Measurements from ENCODE around the gene ACAA1.

The ACAA1 gene

GRCh38 chr3:38155825-38156224 is 18.9 kb upstream of the ACAA1 start:
- no peak for DNase-seq (ENCODE audit: low spot score)
- H3K27me3 ChIP-seq (ENCODE audit: insufficient read depth, poor library complexity, severe bottlenecking): no peaks in the 10 kb centered on the region
- H3K4me1 ChIP-seq (ENCODE audit: insufficient read depth, poor library complexity, severe bottlenecking): peaks cover 62% of the 10 kb centered on the region
- no peak for ATAC-seq (ENCODE audit: low read depth)
- no peaks in the 10 kb centered on the region for H3K36me3 ChIP-seq (ENCODE audit: low read depth)
- H3K9me3 ChIP-seq (ENCODE audit: severe bottlenecking): no peaks in the 10 kb centered on the region
- TF ChIP-seq, protein P1, sequence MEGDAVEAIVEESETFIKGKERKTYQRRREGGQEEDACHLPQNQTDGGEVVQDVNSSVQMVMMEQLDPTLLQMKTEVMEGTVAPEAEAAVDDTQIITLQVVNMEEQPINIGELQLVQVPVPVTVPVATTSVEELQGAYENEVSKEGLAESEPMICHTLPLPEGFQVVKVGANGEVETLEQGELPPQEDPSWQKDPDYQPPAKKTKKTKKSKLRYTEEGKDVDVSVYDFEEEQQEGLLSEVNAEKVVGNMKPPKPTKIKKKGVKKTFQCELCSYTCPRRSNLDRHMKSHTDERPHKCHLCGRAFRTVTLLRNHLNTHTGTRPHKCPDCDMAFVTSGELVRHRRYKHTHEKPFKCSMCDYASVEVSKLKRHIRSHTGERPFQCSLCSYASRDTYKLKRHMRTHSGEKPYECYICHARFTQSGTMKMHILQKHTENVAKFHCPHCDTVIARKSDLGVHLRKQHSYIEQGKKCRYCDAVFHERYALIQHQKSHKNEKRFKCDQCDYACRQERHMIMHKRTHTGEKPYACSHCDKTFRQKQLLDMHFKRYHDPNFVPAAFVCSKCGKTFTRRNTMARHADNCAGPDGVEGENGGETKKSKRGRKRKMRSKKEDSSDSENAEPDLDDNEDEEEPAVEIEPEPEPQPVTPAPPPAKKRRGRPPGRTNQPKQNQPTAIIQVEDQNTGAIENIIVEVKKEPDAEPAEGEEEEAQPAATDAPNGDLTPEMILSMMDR (IDR thresholded peaks at IDR 0.05; ENCODE audit: poor library complexity, severe bottlenecking): no peak
- H3K4me3 ChIP-seq (ENCODE audit: severe bottlenecking): no peak overlapping the region
- peak overlapping the region; percentile 90 for H3K27ac ChIP-seq (ENCODE audit: poor library complexity, severe bottlenecking)

DNA sequence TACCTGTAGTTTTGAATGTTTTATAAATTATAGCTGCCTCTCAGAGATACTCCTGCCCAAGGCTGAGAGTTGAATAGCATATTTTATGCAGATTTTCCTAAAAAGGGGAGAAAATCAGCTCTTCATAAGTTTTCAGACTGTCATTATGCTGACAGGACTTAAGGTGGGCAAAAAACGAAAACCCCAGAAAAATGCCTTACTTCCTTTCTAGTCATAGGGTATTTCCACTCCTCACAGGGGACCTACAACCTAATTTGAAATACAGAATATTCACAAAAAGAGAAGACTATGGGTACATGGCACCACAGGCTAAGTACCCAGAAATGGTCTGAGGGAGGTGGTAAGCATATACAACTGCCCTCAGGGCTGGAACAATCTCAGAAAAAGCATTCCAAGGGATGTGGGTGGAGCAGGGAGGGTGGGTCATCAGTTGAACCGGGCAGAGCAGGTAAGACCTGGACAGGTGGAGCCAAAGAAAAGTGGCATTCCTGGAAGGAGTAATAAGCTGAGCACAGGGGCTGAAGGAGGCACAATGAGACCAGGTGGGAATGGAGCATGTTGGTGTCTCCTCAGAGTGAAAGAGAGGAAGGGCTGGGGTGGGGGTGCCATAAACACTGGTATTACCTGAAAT is 17.8 kb upstream of the ACAA1 start:
- H3K4me1 ChIP-seq (ENCODE audit: insufficient read depth, poor library complexity, severe bottlenecking): peaks cover 62% of the 10 kb centered on the region
- peak; percentile 74 for ATAC-seq (ENCODE audit: low read depth)
- TF ChIP-seq, protein P1 (IDR thresholded peaks at IDR 0.05; ENCODE audit: poor library complexity, severe bottlenecking): no peak
- H3K27me3 ChIP-seq (ENCODE audit: insufficient read depth, poor library complexity, severe bottlenecking): no peaks in the 10 kb centered on the region
- no peaks in the 10 kb centered on the region for H3K9me3 ChIP-seq (ENCODE audit: severe bottlenecking)
- H3K36me3 ChIP-seq (ENCODE audit: low read depth): no peaks in the 10 kb centered on the region
- no peak for DNase-seq (ENCODE audit: low spot score)
- H3K4me3 ChIP-seq (ENCODE audit: severe bottlenecking): no peak overlapping the region
- H3K27ac ChIP-seq (ENCODE audit: poor library complexity, severe bottlenecking): peak overlapping the region; percentile 90

GRCh38 chr3:38154033-38154494 is 17.1 kb upstream of the ACAA1 start:
- Histone ChIP-seq H3K9me3 (ENCODE audit: severe bottlenecking) (no peaks in the 10 kb centered on the region), H3K4me3 (ENCODE audit: severe bottlenecking) (no peak overlapping the region), H3K27me3 (ENCODE audit: insufficient read depth, poor library complexity, severe bottlenecking) (no peaks in the 10 kb centered on the region), H3K27ac (ENCODE audit: poor library complexity, severe bottlenecking) (peak overlapping the region; percentile 90), H3K4me1 (ENCODE audit: insufficient read depth, poor library complexity, severe bottlenecking) (peaks cover 62% of the 10 kb centered on the region), H3K36me3 (ENCODE audit: low read depth) (no peaks in the 10 kb centered on the region)
- DNase-seq (ENCODE audit: low spot score) (no peak), ATAC-seq (ENCODE audit: low read depth) (peak; percentile 61)
- TF ChIP-seq, protein P1 (IDR thresholded peaks at IDR 0.05; ENCODE audit: poor library complexity, severe bottlenecking): no peak

GRCh38 chr3:38153221-38153620 is 16.3 kb upstream of the ACAA1 start:
- Histone ChIP-seq H3K27me3 (ENCODE audit: insufficient read depth, poor library complexity, severe bottlenecking) (no peaks in the 10 kb centered on the region), H3K27ac (ENCODE audit: poor library complexity, severe bottlenecking) (peak overlapping the region; percentile 90), H3K36me3 (ENCODE audit: low read depth) (no peaks in the 10 kb centered on the region), H3K4me3 (ENCODE audit: severe bottlenecking) (no peak overlapping the region), H3K4me1 (ENCODE audit: insufficient read depth, poor library complexity, severe bottlenecking) (peaks cover 60% of the 10 kb centered on the region), H3K9me3 (ENCODE audit: severe bottlenecking) (no peaks in the 10 kb centered on the region)
- TF ChIP-seq, protein P1 (IDR thresholded peaks at IDR 0.05; ENCODE audit: poor library complexity, severe bottlenecking): no peak
- DNase-seq (ENCODE audit: low spot score): no peak
- no peak for ATAC-seq (ENCODE audit: low read depth)

DNA sequence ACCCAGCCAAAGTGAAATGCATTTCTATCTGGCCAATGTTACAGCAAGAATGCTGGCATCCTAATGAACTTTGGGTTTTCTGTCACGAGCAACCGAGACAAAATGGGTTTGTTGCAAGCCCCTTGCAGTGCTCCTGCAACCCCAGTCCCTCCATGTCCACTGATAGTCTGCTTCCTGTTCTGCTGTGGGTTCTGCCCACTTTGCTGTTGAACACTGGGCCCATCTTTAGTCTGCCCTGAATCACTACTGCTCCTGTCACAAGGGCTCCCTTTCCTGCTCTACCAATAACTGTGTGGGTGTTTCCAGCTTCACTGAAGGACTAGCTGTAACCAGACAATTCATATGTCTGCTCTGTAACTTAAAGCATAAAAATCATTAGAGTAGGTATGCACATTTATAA is 15.7 kb upstream of the ACAA1 start:
- no peak for DNase-seq (ENCODE audit: low spot score)
- ATAC-seq (ENCODE audit: low read depth): no peak
- TF ChIP-seq, protein P1 (IDR thresholded peaks at IDR 0.05; ENCODE audit: poor library complexity, severe bottlenecking): no peak

More for the DNA sequence above, 15.7 kb upstream of the ACAA1 start:
- Histone ChIP-seq H3K36me3 (ENCODE audit: low read depth) (no peaks in the 10 kb centered on the region), H3K4me1 (ENCODE audit: insufficient read depth, poor library complexity, severe bottlenecking) (peaks cover 54% of the 10 kb centered on the region), H3K27ac (ENCODE audit: poor library complexity, severe bottlenecking) (peak overlapping the region; percentile 90), H3K4me3 (ENCODE audit: severe bottlenecking) (no peak overlapping the region), H3K9me3 (ENCODE audit: severe bottlenecking) (no peaks in the 10 kb centered on the region), H3K27me3 (ENCODE audit: insufficient read depth, poor library complexity, severe bottlenecking) (no peaks in the 10 kb centered on the region)
